Stimulated activated CD8-positive, alpha-beta memory T cell treated with anti-CD3 and anti-CD28 coated beads, Interleukin-4, amount 100 ng/mL, for 1 hour (primary cell): ENCODE results near the gene EPB41.
A peak's percentile ranks its signal among the peaks of the same experiment; 100 is the strongest.
"Not testable (repeated sequence)": the region's sequence is repeated elsewhere in the genome, so short reads cannot be mapped to it uniquely, and the experiment has no call there.

Source experiments
- DNase-seq, 2 donors: peaks; one replicate each; pipeline ENCODE4 v3.0.0-alpha.2; 2020; ENCODE audit warnings: low read depth in 2 of 2, low spot score in 1 of 2

EPB41 gene

DNA sequence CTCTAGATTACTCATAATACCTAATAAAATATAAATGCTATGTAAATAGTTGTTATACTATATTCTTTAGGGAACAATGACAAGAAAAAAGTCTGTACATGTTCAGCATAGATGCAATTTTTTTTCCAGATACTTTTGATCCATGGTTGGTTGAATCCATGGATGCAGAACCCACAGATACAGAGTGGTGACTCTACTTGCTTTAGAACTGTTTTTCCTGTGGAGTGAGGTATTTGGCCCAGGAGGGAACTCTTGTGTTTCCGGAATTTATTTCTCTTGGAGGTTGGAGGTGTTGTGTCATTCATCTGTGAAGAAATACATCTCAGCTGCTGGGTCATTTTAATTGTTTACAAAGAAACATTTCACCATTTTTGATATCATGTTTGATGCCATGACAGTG, 180.6 kb downstream of the EPB41 start:
- no peak for DNase-seq

- no peak for DNase-seq
Measured at GRCh38 chr1:29096231-29096886, 182.0 kb downstream of the EPB41 start.

- DNase-seq: no peak
Measured at GRCh38 chr1:29099286-29099685, 184.9 kb downstream of the EPB41 start.

GRCh38 chr1:29100487-29100886, 186.1 kb downstream of the EPB41 start:
- DNase-seq: no peak

GRCh38 chr1:29105822-29106221, 191.5 kb downstream of the EPB41 start:
- no peak for DNase-seq

DNA sequence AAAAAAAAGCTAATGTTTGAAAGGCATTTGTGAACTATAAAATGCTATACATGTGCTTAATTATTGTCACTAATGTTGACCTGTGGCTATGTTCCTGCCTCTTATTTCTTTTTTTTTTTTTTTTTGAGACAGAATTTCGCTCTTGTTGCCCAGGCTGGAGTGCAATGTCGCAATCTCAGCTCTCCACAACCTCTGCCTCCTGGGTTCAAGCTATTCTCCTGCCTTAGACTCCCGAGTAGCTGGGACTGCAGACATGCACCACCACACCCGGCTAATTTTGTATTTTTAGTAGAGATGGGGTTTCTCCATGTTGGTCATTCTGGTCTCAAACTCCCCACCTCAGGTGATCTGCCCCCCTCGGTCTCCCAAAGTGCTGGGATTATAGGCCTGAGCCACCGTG, 193.7 kb downstream of the EPB41 start:
- DNase-seq: not testable (repeated sequence)

DNA sequence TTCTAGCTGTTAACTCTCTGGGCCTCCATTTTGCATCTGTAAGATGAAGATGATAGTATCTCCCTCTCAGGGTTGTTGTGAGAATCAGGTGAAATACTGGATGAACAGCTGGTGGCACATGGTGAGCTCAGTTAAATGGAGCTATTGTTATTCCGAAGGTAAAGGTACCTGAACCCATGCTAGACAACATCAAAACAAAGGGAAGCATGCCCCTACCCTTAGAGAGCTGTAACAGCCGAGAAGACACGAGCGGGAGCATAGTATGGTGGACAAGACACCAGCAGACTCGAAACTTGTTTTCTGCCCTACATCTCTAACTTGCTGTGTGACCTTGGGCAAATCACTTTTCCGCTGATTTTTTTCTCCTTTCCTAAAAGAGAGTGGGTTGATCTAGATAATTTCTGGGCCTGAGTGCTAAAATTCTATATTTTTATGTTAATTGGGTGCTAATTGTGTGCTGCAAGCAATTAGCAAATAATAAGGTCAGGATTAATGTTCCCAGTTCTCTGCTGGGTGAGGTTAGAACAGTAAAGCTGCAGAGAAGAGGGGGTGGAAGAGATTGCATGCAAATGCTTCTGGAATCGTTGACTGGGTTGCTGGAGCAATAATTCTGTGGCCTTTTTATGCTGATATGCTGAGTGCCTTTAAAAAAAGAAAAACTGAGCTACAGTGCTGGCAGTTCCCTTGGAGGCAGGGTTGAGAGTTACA, 198.5 kb downstream of the EPB41 start:
- DNase-seq: no peak

DNA sequence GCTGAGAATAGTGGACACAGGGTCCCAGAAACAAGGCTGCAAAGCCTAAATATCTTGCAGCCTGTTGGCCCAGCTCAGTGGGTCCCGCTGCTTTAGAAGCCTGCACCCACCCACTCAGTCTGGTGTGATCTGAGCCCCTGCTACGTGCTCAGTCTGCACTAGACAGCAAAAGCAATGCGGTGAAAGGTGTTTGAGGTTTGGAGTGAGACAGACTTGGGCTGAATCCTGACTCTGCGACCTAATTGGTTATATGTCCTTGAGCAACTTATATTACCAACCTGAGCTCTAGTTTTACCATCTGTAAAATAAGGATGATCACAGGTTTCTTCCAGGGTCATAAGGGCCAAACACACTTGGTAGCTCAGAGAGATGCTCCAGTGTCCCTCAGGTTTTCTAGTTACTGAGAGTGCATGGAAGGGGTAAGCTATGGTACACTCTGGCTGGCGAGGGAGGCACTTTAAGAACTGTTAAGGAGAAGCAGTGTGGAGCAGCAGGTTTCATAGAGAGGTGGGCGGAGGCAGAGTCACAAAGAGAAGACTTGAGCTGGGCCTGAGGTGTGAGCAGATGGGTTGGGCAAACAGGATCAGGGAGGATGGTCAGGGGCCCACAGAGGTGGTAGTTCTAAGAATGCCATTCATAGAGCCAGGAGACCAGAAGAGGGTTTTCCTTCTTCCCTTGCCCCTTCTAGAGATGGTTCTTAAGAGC, 199.2 kb downstream of the EPB41 start:
- DNase-seq: no peak

GRCh38 chr1:29114654-29115053, 200.3 kb downstream of the EPB41 start:
- no peak for DNase-seq

GRCh38 chr1:29117381-29117780, 203.0 kb downstream of the EPB41 start:
- no peak for DNase-seq

- DNase-seq: no peak
Measured at GRCh38 chr1:29119121-29119929, 205.0 kb downstream of the EPB41 start.

DNA sequence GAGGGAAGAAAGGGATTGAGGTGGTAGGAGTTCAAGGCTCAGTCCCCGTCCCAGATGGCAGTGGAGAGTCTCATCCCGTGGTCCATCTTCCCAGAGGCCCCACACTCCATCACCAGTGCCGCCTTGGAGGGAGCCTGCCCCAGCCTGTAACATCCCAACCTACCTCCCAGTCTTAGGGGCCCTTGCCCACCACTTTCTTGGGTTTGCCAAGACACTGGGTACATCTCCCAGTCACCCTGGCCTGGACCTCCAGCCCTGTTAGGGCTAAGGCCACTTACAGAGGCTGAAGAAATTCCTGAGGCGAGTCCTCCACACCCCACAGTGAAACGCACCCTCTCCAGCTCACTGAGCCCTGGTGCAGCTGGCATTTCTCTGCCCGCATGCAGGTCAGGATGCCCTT, 206.0 kb downstream of the EPB41 start:
- DNase-seq: no peak

DNA sequence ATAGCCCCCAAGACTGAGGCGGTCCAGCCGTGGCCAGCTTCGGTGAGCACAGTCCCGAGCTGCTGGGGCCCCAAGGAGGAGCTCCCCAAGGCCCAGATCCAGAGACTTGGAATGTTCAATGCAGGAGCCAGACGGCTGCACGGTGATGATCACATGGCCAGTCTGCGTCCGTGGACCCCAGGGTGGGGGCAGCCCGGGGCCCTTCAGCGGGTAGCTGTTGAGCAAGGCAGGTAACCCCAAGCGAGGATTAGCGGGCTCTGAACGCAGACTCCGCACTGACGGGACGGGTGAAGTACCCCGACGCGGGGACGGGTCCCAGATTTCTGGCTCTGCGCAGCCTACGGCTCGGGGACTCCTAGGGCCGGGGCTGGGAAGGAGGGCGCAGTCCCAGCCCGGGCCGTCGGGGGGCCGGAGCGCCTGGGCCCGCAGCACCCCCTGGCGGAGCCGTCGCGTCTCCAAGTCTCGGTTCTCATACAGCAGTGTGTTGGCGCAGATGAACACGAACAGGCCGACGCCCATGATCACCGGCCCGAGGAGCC, 206.6 kb downstream of the EPB41 start:
- DNase-seq: peak; percentile 21 to 43

GRCh38 chr1:29121516-29121935, 207.2 kb downstream of the EPB41 start:
- DNase-seq: no peak

GRCh38 chr1:29121936-29122681, 207.7 kb downstream of the EPB41 start:
- no peak for DNase-seq

GRCh38 chr1:29122682-29123052, 208.3 kb downstream of the EPB41 start:
- DNase-seq: no peak

GRCh38 chr1:29123053-29123886, 208.9 kb downstream of the EPB41 start:
- DNase-seq: no peak

- DNase-seq: no peak
Measured at GRCh38 chr1:29123887-29124365, 209.6 kb downstream of the EPB41 start, which contains the start of gene TMEM200B. TSS of gene TMEM200B (minus strand) at chr1:29123903. CDS start at chr1:29121828, 2,075 bp downstream.
